Retina (tissue), 1 donor: Measurements from ENCODE around the gene RXFP2.

Experiments used
- DNase-seq: peaks from one replicate; pipeline ENCODE4 v3.0.0-alpha.2; 2016

Gene RXFP2

DNA sequence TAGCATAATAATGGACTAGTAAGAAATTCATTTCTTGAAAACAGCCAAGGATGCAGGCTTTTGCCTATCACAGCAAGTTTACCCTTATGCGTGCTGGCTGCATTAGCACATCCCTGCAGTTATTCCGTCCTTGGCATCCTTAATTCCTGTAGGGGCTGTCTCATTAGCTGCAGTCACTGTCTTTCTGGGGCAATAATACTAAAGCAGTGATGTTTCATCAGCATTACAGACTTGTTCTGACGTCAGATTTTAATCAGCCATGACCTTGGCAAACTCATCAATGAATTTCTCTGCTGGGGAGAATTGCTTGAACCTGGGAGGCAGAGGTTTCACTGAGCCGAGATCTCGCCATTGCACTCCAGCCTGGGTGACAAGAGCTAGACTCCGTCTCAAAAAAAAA, 103.7 kb downstream of the RXFP2 start:
- DNase-seq: no peak

DNA sequence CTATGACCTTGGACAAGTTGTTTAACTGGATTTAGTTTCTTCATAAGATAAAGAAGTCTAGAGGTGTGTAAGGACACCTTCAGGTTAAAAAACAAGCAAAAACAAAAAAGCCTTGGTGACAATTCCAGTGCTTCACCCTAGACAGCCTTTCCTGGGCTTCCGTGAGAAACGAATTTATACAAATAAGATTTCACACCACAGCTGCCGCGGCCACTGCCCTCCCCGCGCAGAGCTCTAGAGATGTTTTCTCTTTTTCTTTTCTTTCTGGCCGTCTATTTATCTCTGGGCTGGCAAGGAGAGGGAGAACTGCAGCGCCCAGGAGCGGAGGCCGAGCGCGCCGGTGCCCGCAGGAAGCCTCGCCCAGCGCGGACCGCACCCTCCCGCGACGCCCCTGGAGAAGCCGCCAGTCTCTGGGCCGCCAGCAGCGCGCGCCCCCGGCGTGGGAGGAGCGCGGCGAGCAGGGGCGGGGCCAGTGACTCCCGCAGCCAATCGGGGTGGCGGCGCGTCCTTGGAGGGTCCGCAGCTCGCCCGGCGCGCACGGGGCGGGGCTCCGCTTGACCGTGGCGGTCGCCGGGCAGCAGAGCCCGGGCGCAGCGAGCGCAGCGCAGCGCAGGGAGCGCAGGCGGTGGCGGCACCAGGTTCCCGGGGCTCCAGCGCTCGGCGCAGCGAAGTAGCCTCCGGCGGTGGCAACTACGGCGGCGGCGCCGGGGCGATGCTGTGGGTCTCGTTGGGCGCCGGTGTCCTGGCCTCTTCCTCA, 107.0 kb downstream of the RXFP2 start:
- DNase-seq: peak; percentile 94

DNA sequence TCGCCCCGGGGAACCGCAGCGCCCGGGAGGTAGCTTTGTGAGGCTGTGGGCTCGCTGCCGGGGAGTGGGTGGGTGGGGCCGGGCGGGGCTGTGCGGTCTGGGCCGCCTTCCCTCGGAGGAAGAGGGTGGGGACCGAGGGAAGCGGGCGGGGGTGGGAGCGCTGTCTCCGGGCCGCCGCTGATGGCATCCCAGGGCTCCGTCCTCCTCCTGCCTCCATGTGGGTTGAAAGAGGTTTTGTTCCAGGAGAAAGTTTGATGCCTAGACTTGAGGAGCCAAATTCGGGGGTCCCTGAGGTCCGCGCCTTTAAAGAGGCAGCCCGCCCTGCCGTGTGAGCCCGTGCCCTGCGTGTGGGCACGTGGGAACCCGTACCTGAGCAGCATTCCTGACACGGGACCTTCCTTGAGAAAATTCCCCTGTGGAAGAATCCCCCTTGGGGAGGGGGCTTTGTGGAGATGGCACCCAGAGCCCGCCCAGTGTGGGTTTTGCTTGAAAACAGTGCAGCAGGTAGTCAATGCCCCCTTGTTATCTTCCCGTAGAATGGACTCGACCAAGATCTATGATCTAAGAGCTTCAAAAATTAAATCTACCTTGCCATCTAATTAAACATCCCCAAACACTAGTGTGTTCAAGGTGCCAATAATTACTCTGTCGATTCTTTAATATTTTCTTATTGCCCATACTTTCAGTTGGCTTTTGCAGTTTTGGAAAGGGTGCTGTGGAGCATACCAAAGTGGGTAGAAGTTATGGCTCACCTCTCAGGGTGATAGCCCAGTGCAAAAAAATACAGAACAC, 107.8 kb downstream of the RXFP2 start:
- no peak for DNase-seq

GRCh38 chr13:31848621-31849020, 109.3 kb downstream of the RXFP2 start:
- DNase-seq: no peak

DNA sequence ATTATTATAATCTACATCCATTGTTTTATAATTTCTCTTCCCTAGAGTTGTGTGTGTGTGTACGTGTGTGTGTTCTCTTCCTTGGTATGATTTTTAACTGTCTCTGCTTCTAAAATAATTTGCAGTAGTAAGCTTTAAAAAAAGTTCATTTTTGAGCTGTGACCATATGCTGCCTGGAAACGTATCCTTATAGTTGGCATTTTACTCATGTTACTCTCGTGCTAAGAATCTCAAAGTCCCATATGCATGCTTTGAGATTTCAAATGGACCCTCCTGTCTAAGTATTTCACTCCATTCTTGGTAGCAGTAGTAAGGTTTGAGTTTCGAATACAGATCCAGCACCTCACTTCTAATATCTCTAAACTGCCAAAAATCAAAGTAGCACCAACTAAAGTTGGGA, 109.9 kb downstream of the RXFP2 start:
- no peak for DNase-seq

DNA sequence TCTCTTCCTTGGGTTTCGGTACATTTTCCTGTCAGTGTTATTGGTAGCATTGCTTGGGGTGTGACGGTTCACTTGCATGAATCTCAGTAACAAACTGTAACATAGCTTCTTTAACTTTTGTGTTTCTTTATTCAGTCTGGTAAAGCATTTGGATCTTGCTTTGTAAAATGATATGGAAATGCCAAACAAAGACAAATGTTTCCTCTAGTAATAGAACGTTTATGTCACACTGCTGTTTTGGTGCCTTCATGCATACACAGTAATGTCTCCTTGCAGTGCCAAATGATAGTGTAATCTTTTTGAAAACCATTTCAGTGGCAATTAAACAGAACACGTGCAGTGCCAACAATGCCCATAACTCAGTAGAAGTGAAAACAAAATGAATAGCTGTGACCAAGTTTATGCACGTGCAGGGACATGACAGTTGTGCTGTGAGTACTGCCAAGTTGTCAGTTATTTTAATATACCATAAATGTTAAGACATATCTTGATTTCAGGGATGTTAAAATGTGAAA, 110.8 kb downstream of the RXFP2 start:
- DNase-seq: no peak

DNA sequence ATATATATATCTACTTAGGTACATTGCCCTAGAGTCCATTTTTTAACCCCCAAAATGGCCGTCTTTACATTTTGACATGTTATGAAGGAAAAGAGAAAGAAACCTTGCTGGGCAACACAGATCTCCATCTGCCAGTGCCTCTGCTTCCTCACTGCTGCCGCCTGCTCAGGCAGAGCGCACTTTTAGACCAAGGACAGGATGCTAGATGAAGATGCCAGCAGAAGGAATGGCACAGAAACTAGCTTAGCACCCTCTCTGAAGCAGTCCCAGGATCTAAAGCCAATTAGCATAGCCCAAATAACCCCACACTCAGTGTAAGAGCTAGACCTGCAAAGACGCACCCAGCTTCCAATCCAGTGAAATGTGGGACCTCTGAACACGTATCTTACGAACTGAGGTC, 111.9 kb downstream of the RXFP2 start:
- DNase-seq: no peak
